HL-60 (cell line): ENCODE data around the gene FBXL7.

ENCODE experiments used
- CTCF ChIP-seq: IDR thresholded peaks from one replicate; pipeline ENCODE4 v1.5.1; 2011; ENCODE audit warnings: low read length, control low read depth, inconsistent platforms; ENCODE audit not compliant: insufficient read depth
- GABPA ChIP-seq: IDR thresholded peaks from 2 replicates; pipeline ENCODE4 v1.6.1; 2012; ENCODE audit warnings: low read depth
- POLR2AphosphoS5 ChIP-seq: IDR thresholded peaks from 2 replicates; pipeline ENCODE4 v1.6.1; 2012; ENCODE audit warnings: low read depth
- REST ChIP-seq: IDR thresholded peaks from 2 replicates; pipeline ENCODE4 v1.6.1; 2012; ENCODE audit warnings: low read depth; ENCODE audit not compliant: insufficient replicate concordance
- SPI1 ChIP-seq: IDR thresholded peaks from 2 replicates; pipeline ENCODE4 v1.6.1; 2012; ENCODE audit warnings: low read depth, mild to moderate bottlenecking, borderline replicate concordance

- TF ChIP-seq CTCF (no peak), GABPA (no peak), POLR2AphosphoS5 (no peak), REST (no peak), SPI1 (no peak)
Measured at GRCh38 chr5:15893866-15894265, 393.9 kb downstream of the FBXL7 start.
